Measurements from ENCODE around the gene TANGO2.

Gene TANGO2

GRCh38 chr22:19990188-19990587 lies 30.7 kb upstream of the TANGO2 start:
- Histone ChIP-seq H2AK5ac (ENCODE audit: low read depth, low read length) (no peak overlapping the region), H3K4me2 (ENCODE audit: insufficient read depth, low read length, poor library complexity, severe bottlenecking) (no peak overlapping the region), H3K23ac (ENCODE audit: low read depth, low read length, poor library complexity) (peak overlapping the region; percentile 65), H2BK12ac (ENCODE audit: low read length) (peak overlapping the region; percentile 58), H3K27me3 (ENCODE audit: control insufficient read depth in 3 of 3, insufficient read depth in 3 of 3, low read depth in 1 of 3, low read length in 3 of 3) (no peaks in the 10 kb centered on the region), H3K18ac (ENCODE audit: low read length) (peak overlapping the region; percentile 76), H2BK5ac (ENCODE audit: low read length) (no peak overlapping the region), H2AFZ (ENCODE audit: low read length) (no peak overlapping the region), H3K36me3 (replicated peaks in 1 of 2; ENCODE audit: control insufficient read depth in 2 of 2, insufficient read depth in 2 of 2, low read length in 2 of 2) (peaks cover 0 to 7% of the 10 kb centered on the region in 2 donors), H3K14ac (ENCODE audit: low read length) (no peak overlapping the region), H3K27ac (replicated peaks; ENCODE audit: low read length) (no peak overlapping the region), H3K4me3 (ENCODE audit: low read length in 2 of 2) (no peak overlapping the region), H2BK120ac (ENCODE audit: low read depth, low read length) (no peak overlapping the region), H3K9me3 (replicated peaks in 1 of 2; ENCODE audit: control insufficient read depth in 2 of 2, insufficient read depth in 1 of 2, low read depth in 1 of 2, low read length in 2 of 2) (no peaks in the 10 kb centered on the region), H3K79me1 (ENCODE audit: low read depth, low read length) (peaks cover 13% of the 10 kb centered on the region), H2BK15ac (ENCODE audit: low read length) (peak overlapping the region; percentile 5), H3K9ac (ENCODE audit: low read depth, low read length, poor library complexity) (peak overlapping the region; percentile 70), H4K8ac (ENCODE audit: low read depth, low read length) (no peak overlapping the region), H3K4me1 (ENCODE audit: control insufficient read depth in 2 of 2, insufficient read depth in 1 of 2, low read depth in 1 of 2, low read length in 2 of 2) (peaks cover 15 to 16% of the 10 kb centered on the region in 2 donors), H3K4ac (ENCODE audit: low read length) (no peak overlapping the region), H4K91ac (ENCODE audit: low read depth, low read length, poor library complexity) (no peak overlapping the region)
- DNase-seq (ENCODE audit: low spot score) = no peak
- whole genome bisulfite sequencing, 2 donors (ENCODE audit: extremely low coverage in 2 of 2, insufficient read length in 2 of 2, insufficient replicate concordance in 1 of 2) = no CpG with 5 or more reads among the region's 2 CpGs

GRCh38 chr22:19990609-19991394 lies 30.1 kb upstream of the TANGO2 start:
- no CpG with 5 or more reads among the region's 20 CpGs for WGBS, 2 donors (ENCODE audit: extremely low coverage in 2 of 2, insufficient read length in 2 of 2, insufficient replicate concordance in 1 of 2)
- no peak overlapping the region for H4K8ac ChIP-seq (ENCODE audit: low read depth, low read length)
- H3K14ac ChIP-seq (ENCODE audit: low read length) = no peak overlapping the region

GRCh38 chr22:19991395-19991644 lies 29.6 kb upstream of the TANGO2 start:
- H3K18ac ChIP-seq (ENCODE audit: low read length) = no peak overlapping the region
- no peak overlapping the region for H3K27ac ChIP-seq (replicated peaks; ENCODE audit: low read length)
- H3K4me2 ChIP-seq (ENCODE audit: insufficient read depth, low read length, poor library complexity, severe bottlenecking) = no peak overlapping the region
- no peak overlapping the region for H3K4me3 ChIP-seq (ENCODE audit: low read length in 2 of 2)
- H3K23ac ChIP-seq (ENCODE audit: low read depth, low read length, poor library complexity) = peak overlapping the region; percentile 92
- H3K9me3 ChIP-seq (replicated peaks in 1 of 2; ENCODE audit: control insufficient read depth in 2 of 2, insufficient read depth in 1 of 2, low read depth in 1 of 2, low read length in 2 of 2) = no peaks in the 10 kb centered on the region
- no peak overlapping the region for H2AK5ac ChIP-seq (ENCODE audit: low read depth, low read length)
- no peaks in the 10 kb centered on the region for H3K27me3 ChIP-seq (ENCODE audit: control insufficient read depth in 3 of 3, insufficient read depth in 3 of 3, low read depth in 1 of 3, low read length in 3 of 3)
- no peaks in the 10 kb centered on the region for H3K36me3 ChIP-seq (replicated peaks in 1 of 2; ENCODE audit: control insufficient read depth in 2 of 2, insufficient read depth in 2 of 2, low read length in 2 of 2)
- H3K4ac ChIP-seq (ENCODE audit: low read length) = no peak overlapping the region
- no peak overlapping the region for H4K8ac ChIP-seq (ENCODE audit: low read depth, low read length)
- no peak overlapping the region for H2BK5ac ChIP-seq (ENCODE audit: low read length)
- H2AFZ ChIP-seq (ENCODE audit: low read length) = no peak overlapping the region
- DNase-seq (ENCODE audit: low spot score) = no peak
- H3K4me1 ChIP-seq (ENCODE audit: control insufficient read depth in 2 of 2, insufficient read depth in 1 of 2, low read depth in 1 of 2, low read length in 2 of 2) = peaks cover 5% of the 10 kb centered on the region in 2 donors
- H3K14ac ChIP-seq (ENCODE audit: low read length) = no peak overlapping the region
- no peak overlapping the region for H2BK12ac ChIP-seq (ENCODE audit: low read length)
- H4K91ac ChIP-seq (ENCODE audit: low read depth, low read length, poor library complexity) = no peak overlapping the region
- peaks cover 3% of the 10 kb centered on the region for H3K79me1 ChIP-seq (ENCODE audit: low read depth, low read length)
- H2BK120ac ChIP-seq (ENCODE audit: low read depth, low read length) = no peak overlapping the region
- H2BK15ac ChIP-seq (ENCODE audit: low read length) = no peak overlapping the region
- H3K9ac ChIP-seq (ENCODE audit: low read depth, low read length, poor library complexity) = no peak overlapping the region

More at GRCh38 chr22:19990609-19991394, 30.1 kb upstream of the TANGO2 start:
- H2AFZ ChIP-seq (ENCODE audit: low read length) = no peak overlapping the region
- H3K9me3 ChIP-seq (replicated peaks in 1 of 2; ENCODE audit: control insufficient read depth in 2 of 2, insufficient read depth in 1 of 2, low read depth in 1 of 2, low read length in 2 of 2) = no peaks in the 10 kb centered on the region
- peak overlapping the region; percentile 70 for H3K9ac ChIP-seq (ENCODE audit: low read depth, low read length, poor library complexity)
- H3K18ac ChIP-seq (ENCODE audit: low read length) = peak overlapping the region; percentile 76
- H3K4me2 ChIP-seq (ENCODE audit: insufficient read depth, low read length, poor library complexity, severe bottlenecking) = no peak overlapping the region
- H2BK5ac ChIP-seq (ENCODE audit: low read length) = peak overlapping the region; percentile 39
- H3K23ac ChIP-seq (ENCODE audit: low read depth, low read length, poor library complexity) = peak overlapping the region; percentile 92
- peak overlapping the region; percentile 58 for H2BK12ac ChIP-seq (ENCODE audit: low read length)
- H3K27me3 ChIP-seq (ENCODE audit: control insufficient read depth in 3 of 3, insufficient read depth in 3 of 3, low read depth in 1 of 3, low read length in 3 of 3) = no peaks in the 10 kb centered on the region
- peaks cover 9% of the 10 kb centered on the region in 2 donors for H3K4me1 ChIP-seq (ENCODE audit: control insufficient read depth in 2 of 2, insufficient read depth in 1 of 2, low read depth in 1 of 2, low read length in 2 of 2)
- H3K79me1 ChIP-seq (ENCODE audit: low read depth, low read length) = peaks cover 7% of the 10 kb centered on the region
- no peak overlapping the region for H3K4ac ChIP-seq (ENCODE audit: low read length)
- H3K36me3 ChIP-seq (replicated peaks in 1 of 2; ENCODE audit: control insufficient read depth in 2 of 2, insufficient read depth in 2 of 2, low read length in 2 of 2) = peaks cover 0 to 1% of the 10 kb centered on the region in 2 donors
- no peak overlapping the region for H4K91ac ChIP-seq (ENCODE audit: low read depth, low read length, poor library complexity)
- no peak overlapping the region for H3K4me3 ChIP-seq (ENCODE audit: low read length in 2 of 2)
- no peak overlapping the region for H3K27ac ChIP-seq (replicated peaks; ENCODE audit: low read length)
- no peak for DNase-seq (ENCODE audit: low spot score)
- H2BK120ac ChIP-seq (ENCODE audit: low read depth, low read length) = no peak overlapping the region
- H2AK5ac ChIP-seq (ENCODE audit: low read depth, low read length) = peak overlapping the region; percentile 75
- H2BK15ac ChIP-seq (ENCODE audit: low read length) = no peak overlapping the region

- Histone ChIP-seq H3K4me2 (ENCODE audit: insufficient read depth, low read length, poor library complexity, severe bottlenecking) (no peak overlapping the region), H2AFZ (ENCODE audit: low read length) (no peak overlapping the region), H2BK120ac (ENCODE audit: low read depth, low read length) (peak overlapping the region; percentile 90), H3K79me1 (ENCODE audit: low read depth, low read length) (peaks cover 3% of the 10 kb centered on the region), H2AK5ac (ENCODE audit: low read depth, low read length) (peak overlapping the region; percentile 79), H3K4ac (ENCODE audit: low read length) (no peak overlapping the region), H2BK15ac (ENCODE audit: low read length) (peak overlapping the region; percentile 87), H4K91ac (ENCODE audit: low read depth, low read length, poor library complexity) (peak overlapping the region; percentile 11), H3K27me3 (ENCODE audit: control insufficient read depth in 3 of 3, insufficient read depth in 3 of 3, low read depth in 1 of 3, low read length in 3 of 3) (no peaks in the 10 kb centered on the region), H4K8ac (ENCODE audit: low read depth, low read length) (no peak overlapping the region), H3K4me1 (ENCODE audit: control insufficient read depth in 2 of 2, insufficient read depth in 1 of 2, low read depth in 1 of 2, low read length in 2 of 2) (peaks cover 6 to 8% of the 10 kb centered on the region in 2 donors), H3K23ac (ENCODE audit: low read depth, low read length, poor library complexity) (peak overlapping the region; percentile 92), H3K36me3 (replicated peaks in 1 of 2; ENCODE audit: control insufficient read depth in 2 of 2, insufficient read depth in 2 of 2, low read length in 2 of 2) (no peaks in the 10 kb centered on the region), H3K27ac (replicated peaks; ENCODE audit: low read length) (no peak overlapping the region), H3K4me3 (ENCODE audit: low read length in 2 of 2) (no peak overlapping the region), H2BK12ac (ENCODE audit: low read length) (peak overlapping the region; percentile 1), H3K9me3 (replicated peaks in 1 of 2; ENCODE audit: control insufficient read depth in 2 of 2, insufficient read depth in 1 of 2, low read depth in 1 of 2, low read length in 2 of 2) (no peaks in the 10 kb centered on the region), H2BK5ac (ENCODE audit: low read length) (no peak overlapping the region), H3K9ac (ENCODE audit: low read depth, low read length, poor library complexity) (peak overlapping the region; percentile 63), H3K14ac (ENCODE audit: low read length) (no peak overlapping the region), H3K18ac (ENCODE audit: low read length) (peak overlapping the region; percentile 72)
- no peak for DNase-seq (ENCODE audit: low spot score)
- no CpG with 5 or more reads among the region's 23 CpGs for WGBS, 2 donors (ENCODE audit: extremely low coverage in 2 of 2, insufficient read length in 2 of 2, insufficient replicate concordance in 1 of 2)
These were observed 29.1 kb upstream of the TANGO2 start for GRCh38 chr22:19991645-19992451.
